A549 (cell line): ENCODE data around the gene IP6K1. TPM values are rescaled to one million over a fixed set of nuclear protein-coding genes. Genes with fewer than 3 reads are reported as not detected.
"Not testable (repeated sequence)": the region's sequence is repeated elsewhere in the genome, so short reads cannot be mapped to it uniquely, and the experiment has no call there.

Experiments used
- ATAC-seq, 2 experiments: fragments of 200-7000 bp in 1 of 2; fragments of >200 bp in 1 of 2; cut with Nextera tagmentation in 1 of 2; cut with Tn5 transposase in 1 of 2; 3 replicates each; pipeline versions ENCODE4 v1.8.0 to v1.9.1; 2018 to 2020; ENCODE audit warnings: mild to moderate bottlenecking in 1 of 2, moderate library complexity in 1 of 2
- CTCF ChIA-PET: fragments of 300-600 bp; sonication (Branson Sonifier 250); formaldehyde crosslinking; extraction: SDS; loops from one replicate; lab custom pipeline; 2021; ENCODE audit warnings: antibody characterized with exemption, inconsistent platforms; lab: Yijun Ruan, JAX
- POLR2A ChIA-PET: fragments of 350-600 bp; formaldehyde crosslinking; extraction: SDS; loops from one replicate; lab custom pipeline; 2021; ENCODE audit warnings: antibody characterized with exemption, inconsistent platforms; lab: Yijun Ruan, JAX
- DNase-seq, 2 experiments: peaks; one replicate each; pipeline versions ENCODE4 v3.0.0 to v3.0.0-alpha.2; 2011 to 2016; ENCODE audit warnings: low read depth in 1 of 2, low spot score in 1 of 2
- FAIRE-seq: peaks from 2 replicates; lab custom pipeline; 2011; peaks lifted over from hg19 to GRCh38; lab: Jason Lieb, UNC
- H3K27ac ChIP-seq, 2 experiments: fragments of >200 bp; sonication (Bioruptor Twin); formaldehyde crosslinking; 3 replicates each; pipeline ENCODE4 v1.5.1; 2016 to 2017
- H3K4me1 ChIP-seq: fragments of >200 bp; sonication (Bioruptor Twin); formaldehyde crosslinking; 3 replicates; pipeline ENCODE4 v1.6.1; 2016
- H3K4me2 ChIP-seq: fragments of >200 bp; sonication (Bioruptor Twin); formaldehyde crosslinking; 3 replicates; pipeline ENCODE4 v1.6.1; 2016
- H3K4me3 ChIP-seq: fragments of >200 bp; sonication (Bioruptor Twin); formaldehyde crosslinking; 3 replicates; pipeline ENCODE4 v1.5.1; 2016
- H3K9me3 ChIP-seq: fragments of >200 bp; sonication (Bioruptor Twin); formaldehyde crosslinking; 3 replicates; pipeline ENCODE4 v1.6.1; 2016
- CBX8 ChIP-seq: fragments of 200-600 bp; sonication (generic); IDR thresholded peaks from 2 replicates; pipeline ENCODE4 v1.6.1; 2016
- CEBPB ChIP-seq, 2 experiments: fragments of >200 bp in 1 of 2; sonication (Bioruptor Twin) in 1 of 2; formaldehyde crosslinking in 1 of 2; IDR thresholded peaks; 2 replicates each; pipeline ENCODE4 v1.6.1; 2012 to 2016
- EHF ChIP-seq: fragments of 250-450 bp; sonication (Bioruptor Pico); IDR thresholded peaks from 2 replicates; pipeline ENCODE4 v1.5.0; 2020; ENCODE audit warnings: mild to moderate bottlenecking
- EP300 ChIP-seq, 2 experiments: fragments of >200 bp; sonication (Bioruptor Twin); formaldehyde crosslinking; IDR thresholded peaks; 2 replicates in 1 of 2; 3 replicates in 1 of 2; pipeline ENCODE4 v1.6.1; 2016 to 2017
- FOSB ChIP-seq: fragments of 250-450 bp; sonication (Bioruptor Pico); IDR thresholded peaks from 2 replicates; pipeline ENCODE4 v1.5.0; 2020; ENCODE audit warnings: mild to moderate bottlenecking, moderate library complexity
- HDAC2 ChIP-seq: fragments of 200-600 bp; sonication (generic); IDR thresholded peaks from 2 replicates; pipeline ENCODE4 v1.6.1; 2016
- JUN ChIP-seq, 2 experiments: fragments of >200 bp; sonication (Bioruptor Twin); formaldehyde crosslinking; IDR thresholded peaks; 2 replicates in 1 of 2; 3 replicates in 1 of 2; pipeline ENCODE4 v1.6.1; 2016 to 2017
- KDM5A ChIP-seq: fragments of 200-600 bp; sonication (generic); IDR thresholded peaks from 2 replicates; pipeline ENCODE4 v1.6.1; 2016; ENCODE audit warnings: antibody characterized with exemption, mild to moderate bottlenecking
- MAZ ChIP-seq: fragments of 150-350 bp; IDR thresholded peaks from 2 replicates; pipeline ENCODE4 v1.6.1; 2014; ENCODE audit warnings: antibody characterized with exemption, low read depth, low read length, borderline replicate concordance
- NFE2L2 ChIP-seq: fragments of 150-350 bp; conservative IDR thresholded peaks from 2 replicates; pipeline ENCODE4 v1.6.1; 2014; ENCODE audit warnings: low read length
- NPAS2 ChIP-seq: fragments of 250-450 bp; sonication (Bioruptor Pico); IDR thresholded peaks from 2 replicates; pipeline ENCODE4 v1.8.0; 2022; ENCODE audit warnings: mild to moderate bottlenecking, moderate library complexity, borderline replicate concordance
- NR3C1 ChIP-seq: fragments of >200 bp; sonication (Bioruptor Twin); formaldehyde crosslinking; IDR thresholded peaks from 3 replicates; pipeline ENCODE4 v1.6.1; 2017
- PHF8 ChIP-seq: fragments of 200-600 bp; sonication (generic); IDR thresholded peaks from 2 replicates; pipeline ENCODE4 v1.6.1; 2016; ENCODE audit warnings: low read depth, mild to moderate bottlenecking, antibody characterized with exemption, moderate library complexity, borderline replicate concordance
- POLR2A ChIP-seq: IDR thresholded peaks from 2 replicates; pipeline ENCODE4 v1.6.1; 2012; ENCODE audit warnings: mild to moderate bottlenecking, low read length
- RNF2 ChIP-seq: fragments of 200-600 bp; sonication (generic); IDR thresholded peaks from 2 replicates; pipeline ENCODE4 v1.6.1; 2016; ENCODE audit warnings: low read depth, mild to moderate bottlenecking, antibody characterized with exemption, moderate library complexity, borderline replicate concordance
- SMC3 ChIP-seq: fragments of >200 bp; sonication (Bioruptor Twin); formaldehyde crosslinking; IDR thresholded peaks from 3 replicates; pipeline ENCODE4 v1.6.1; 2018; ENCODE audit warnings: inconsistent platforms
- SREBF2 ChIP-seq: fragments of 450-650 bp; IDR thresholded peaks from 2 replicates; pipeline ENCODE4 v1.6.1; 2014; ENCODE audit warnings: mild to moderate bottlenecking, moderate library complexity
- ZFP36 ChIP-seq: fragments of 450-650 bp; IDR thresholded peaks from 2 replicates; pipeline ENCODE4 v1.6.1; 2014; ENCODE audit warnings: borderline replicate concordance; ENCODE audit not compliant: partially characterized antibody
- WGBS: methylation state at CpG from one replicate; pipeline ENCODE4 v1.1.6; 2017; ENCODE audit errors: missing lambda C conversion rate; 5-methylcytosine and 5-hydroxymethylcytosine counted together
- polyA plus RNA-seq, 4 experiments: library from polyadenylated mRNA; depleted of rRNA in 3 of 4; stranded (reverse); fragments of >200 nt; fragmentation: RNase III in 1 of 4; extraction: RNeasy Plus Mini Kit Qiagen cat#74134 plus additional on column Dnase treatment in 1 of 4; gene quantifications; 2 replicates in 3 of 4; 3 replicates in 1 of 4; pipeline ENCODE4 v1.2.3, GENCODE V29; 2011 to 2017
- TF ChIP-seq, protein P1 (sequence below): fragments of >200 bp; sonication (Bioruptor Twin); formaldehyde crosslinking; IDR thresholded peaks from 2 replicates; pipeline ENCODE4 v1.6.1; 2016
- TF ChIP-seq, protein P2 (sequence below): fragments of >200 bp; sonication (Bioruptor Twin); formaldehyde crosslinking; IDR thresholded peaks from 3 replicates; pipeline ENCODE4 v1.5.1; 2016
- TF ChIP-seq, protein P3 (sequence below): fragments of 150-350 bp; IDR thresholded peaks from 2 replicates; pipeline ENCODE4 v1.6.1; 2014; ENCODE audit warnings: low read depth, mild to moderate bottlenecking, low read length
- TF ChIP-seq, protein P4 (sequence below): fragments of 250-450 bp; sonication (Bioruptor Pico); IDR thresholded peaks from 2 replicates; pipeline ENCODE4 v1.5.0; 2020; ENCODE audit warnings: low read depth, mild to moderate bottlenecking, moderate library complexity

IP6K1 gene
- polyA plus RNA-seq, 2 of the 4 experiments (the other 2 are of a cell fraction): 16.2 to 22.2 TPM

DNA sequence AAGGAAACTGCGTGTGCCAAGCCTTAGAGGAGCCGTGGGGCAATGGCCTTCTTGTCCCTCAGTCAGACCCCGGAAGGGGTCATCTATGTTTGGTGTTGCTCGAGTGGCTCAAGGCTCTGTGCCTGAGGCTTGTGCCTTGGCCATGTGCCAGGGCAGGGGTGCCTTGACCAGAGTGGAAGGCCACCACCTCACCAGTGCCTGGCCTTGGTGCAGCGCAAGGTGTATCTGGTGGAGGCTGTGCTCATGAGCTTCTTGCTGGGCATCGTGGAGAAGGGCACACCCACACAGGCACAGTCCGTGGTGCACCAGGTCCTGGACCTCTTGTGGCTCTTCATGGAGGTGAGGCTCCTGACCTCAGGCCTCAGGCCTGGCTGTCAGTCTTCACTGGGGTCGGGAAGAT is 86.3 kb downstream of the IP6K1 start:
- no peak for ATAC-seq
- Histone ChIP-seq H3K4me2 (no peak overlapping the region), H3K4me3 (no peak overlapping the region), H3K27ac (no peak overlapping the region), H3K4me1 (no peaks in the 10 kb centered on the region), H3K9me3 (no peaks in the 10 kb centered on the region)
- TF ChIP-seq, protein P1, sequence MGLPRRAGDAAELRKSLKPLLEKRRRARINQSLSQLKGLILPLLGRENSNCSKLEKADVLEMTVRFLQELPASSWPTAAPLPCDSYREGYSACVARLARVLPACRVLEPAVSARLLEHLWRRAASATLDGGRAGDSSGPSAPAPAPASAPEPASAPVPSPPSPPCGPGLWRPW: no peak
- TF ChIP-seq JUN (IDR thresholded peaks at IDR 0.05): no peak
- no peak for TF ChIP-seq MAZ
- no peak for TF ChIP-seq RNF2
- TF ChIP-seq PHF8: no peak
- no peak for TF ChIP-seq EP300 (IDR thresholded peaks at IDR 0.05)
- TF ChIP-seq SREBF2: no peak
- TF ChIP-seq NR3C1: no peak
- no peak for TF ChIP-seq KDM5A
- TF ChIP-seq CBX8: no peak
- TF ChIP-seq, protein P2, sequence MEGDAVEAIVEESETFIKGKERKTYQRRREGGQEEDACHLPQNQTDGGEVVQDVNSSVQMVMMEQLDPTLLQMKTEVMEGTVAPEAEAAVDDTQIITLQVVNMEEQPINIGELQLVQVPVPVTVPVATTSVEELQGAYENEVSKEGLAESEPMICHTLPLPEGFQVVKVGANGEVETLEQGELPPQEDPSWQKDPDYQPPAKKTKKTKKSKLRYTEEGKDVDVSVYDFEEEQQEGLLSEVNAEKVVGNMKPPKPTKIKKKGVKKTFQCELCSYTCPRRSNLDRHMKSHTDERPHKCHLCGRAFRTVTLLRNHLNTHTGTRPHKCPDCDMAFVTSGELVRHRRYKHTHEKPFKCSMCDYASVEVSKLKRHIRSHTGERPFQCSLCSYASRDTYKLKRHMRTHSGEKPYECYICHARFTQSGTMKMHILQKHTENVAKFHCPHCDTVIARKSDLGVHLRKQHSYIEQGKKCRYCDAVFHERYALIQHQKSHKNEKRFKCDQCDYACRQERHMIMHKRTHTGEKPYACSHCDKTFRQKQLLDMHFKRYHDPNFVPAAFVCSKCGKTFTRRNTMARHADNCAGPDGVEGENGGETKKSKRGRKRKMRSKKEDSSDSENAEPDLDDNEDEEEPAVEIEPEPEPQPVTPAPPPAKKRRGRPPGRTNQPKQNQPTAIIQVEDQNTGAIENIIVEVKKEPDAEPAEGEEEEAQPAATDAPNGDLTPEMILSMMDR: no peak
- TF ChIP-seq FOSB (CRISPR knock-in tag): no peak
- no peak for TF ChIP-seq NFE2L2
- no peak for TF ChIP-seq NPAS2 (CRISPR knock-in tag)
- no peak for TF ChIP-seq ZFP36
- POLR2A ChIA-PET: no interaction called here
- no peak for FAIRE-seq
- 92% methylated on average over 2 of the region's 8 CpGs for WGBS
- CTCF ChIA-PET: interaction anchor here (0.6 to 5.0 kb wide), 4 partner anchors 11 to 203 kb away, joined by 4 to 44 read pairs (median 8); partner anchors contain the start of genes MST1 and RNF123
- no peak for DNase-seq

DNA sequence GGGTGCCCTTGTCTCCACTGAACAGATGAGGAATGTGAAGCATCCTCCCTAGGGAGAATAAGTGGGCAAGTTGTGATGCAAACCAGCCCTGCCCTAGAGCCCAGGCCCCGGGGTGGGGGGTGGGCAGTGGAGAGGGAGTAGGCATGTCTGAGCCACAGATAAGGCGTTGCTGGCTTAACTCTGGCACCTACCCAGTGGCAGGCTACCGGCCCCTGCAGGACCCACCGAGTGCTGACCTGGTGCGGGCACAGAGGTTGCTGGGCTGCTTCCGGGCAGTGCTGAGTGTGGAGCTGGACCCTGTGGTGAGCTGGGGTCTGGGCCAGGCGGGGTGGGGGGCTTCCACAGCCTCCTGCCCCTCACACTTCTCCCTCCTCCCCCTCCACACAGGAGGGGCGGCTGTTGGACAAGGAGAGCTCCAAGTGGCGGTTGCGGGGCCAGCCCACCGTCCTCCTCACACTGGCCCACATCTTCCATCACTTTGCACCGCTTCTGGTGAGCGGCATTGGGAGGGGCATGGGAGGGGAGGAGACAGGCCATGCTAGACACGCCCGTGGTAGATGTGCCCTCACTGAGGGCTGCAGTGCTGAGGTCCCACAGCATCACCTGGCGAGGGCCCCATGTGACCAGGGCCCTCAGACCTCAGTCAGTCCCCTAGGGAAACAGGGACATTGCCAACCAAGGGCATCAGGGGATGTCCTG is 86.9 kb downstream of the IP6K1 start:
- no peak for DNase-seq
- Histone ChIP-seq H3K4me1 (no peaks in the 10 kb centered on the region), H3K27ac (no peak overlapping the region), H3K4me3 (no peak overlapping the region), H3K4me2 (no peak overlapping the region), H3K9me3 (no peaks in the 10 kb centered on the region)
- ATAC-seq: no peak
- no CpG with 5 or more reads among the region's 16 CpGs for WGBS
- CTCF ChIA-PET: interaction anchor here (0.6 to 3.5 kb wide), 5 partner anchors 9 to 202 kb away, joined by 3 to 12 read pairs (median 4); partner anchors contain the start of genes MST1 and RNF123
- POLR2A ChIA-PET: no interaction called here
- TF ChIP-seq FOSB (CRISPR knock-in tag) (no peak), SMC3 (no peak), POLR2A (no peak), HDAC2 (no peak), EHF (CRISPR knock-in tag) (no peak), CEBPB (IDR thresholded peaks at IDR 0.05) (no peak)
- TF ChIP-seq, protein P3, sequence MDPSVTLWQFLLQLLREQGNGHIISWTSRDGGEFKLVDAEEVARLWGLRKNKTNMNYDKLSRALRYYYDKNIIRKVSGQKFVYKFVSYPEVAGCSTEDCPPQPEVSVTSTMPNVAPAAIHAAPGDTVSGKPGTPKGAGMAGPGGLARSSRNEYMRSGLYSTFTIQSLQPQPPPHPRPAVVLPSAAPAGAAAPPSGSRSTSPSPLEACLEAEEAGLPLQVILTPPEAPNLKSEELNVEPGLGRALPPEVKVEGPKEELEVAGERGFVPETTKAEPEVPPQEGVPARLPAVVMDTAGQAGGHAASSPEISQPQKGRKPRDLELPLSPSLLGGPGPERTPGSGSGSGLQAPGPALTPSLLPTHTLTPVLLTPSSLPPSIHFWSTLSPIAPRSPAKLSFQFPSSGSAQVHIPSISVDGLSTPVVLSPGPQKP: no peak
- TF ChIP-seq, protein P4, sequence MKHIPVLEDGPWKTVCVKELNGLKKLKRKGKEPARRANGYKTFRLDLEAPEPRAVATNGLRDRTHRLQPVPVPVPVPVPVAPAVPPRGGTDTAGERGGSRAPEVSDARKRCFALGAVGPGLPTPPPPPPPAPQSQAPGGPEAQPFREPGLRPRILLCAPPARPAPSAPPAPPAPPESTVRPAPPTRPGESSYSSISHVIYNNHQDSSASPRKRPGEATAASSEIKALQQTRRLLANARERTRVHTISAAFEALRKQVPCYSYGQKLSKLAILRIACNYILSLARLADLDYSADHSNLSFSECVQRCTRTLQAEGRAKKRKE (CRISPR knock-in tag): no peak
- FAIRE-seq: no peak

DNA sequence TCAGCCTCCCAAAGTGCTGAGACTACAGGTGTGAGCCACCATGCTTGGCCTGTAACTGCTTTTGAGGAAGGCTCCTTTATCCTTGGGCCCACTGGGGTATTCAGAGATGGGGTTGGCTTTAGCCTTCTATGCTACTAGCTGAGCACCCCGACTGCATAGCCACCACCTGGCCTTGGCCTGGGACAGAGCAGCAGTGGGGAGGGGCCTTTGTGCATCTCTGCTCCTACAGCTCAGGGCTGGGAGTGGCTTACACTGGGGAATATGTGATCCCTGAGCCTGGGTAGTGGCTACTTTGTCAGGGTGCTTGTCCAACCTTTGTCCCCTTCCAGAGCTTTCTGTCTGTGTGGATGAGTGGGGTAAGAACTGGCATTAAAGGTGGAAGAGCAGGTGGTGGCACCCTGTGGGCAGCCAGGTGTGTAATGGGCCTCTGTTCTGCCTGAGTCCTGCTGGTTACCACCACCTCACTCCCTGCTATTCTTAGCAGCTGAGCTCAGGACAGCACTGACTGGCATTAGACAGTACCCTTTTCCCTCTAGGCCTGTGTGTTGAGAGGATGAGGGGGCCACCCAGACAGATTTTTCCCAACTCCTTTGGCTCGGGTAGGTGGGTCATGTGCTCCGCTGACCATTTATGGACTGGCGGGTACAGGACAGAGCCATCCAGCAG is 90.9 kb downstream of the IP6K1 start:
- whole genome bisulfite sequencing: 73% methylated on average over 3 of the region's 4 CpGs
- CTCF ChIA-PET: interaction anchor here (1.2 to 2.9 kb wide), 2 partner anchors 18 to 144 kb away, joined by 3 to 9 read pairs; no protein-coding TSS in a partner anchor
- H3K4me2 ChIP-seq, H3K27ac ChIP-seq, H3K4me3 ChIP-seq, POLR2A ChIA-PET, H3K9me3 ChIP-seq, FAIRE-seq, ATAC-seq, DNase-seq, H3K4me1 ChIP-seq: not testable (repeated sequence)

DNA sequence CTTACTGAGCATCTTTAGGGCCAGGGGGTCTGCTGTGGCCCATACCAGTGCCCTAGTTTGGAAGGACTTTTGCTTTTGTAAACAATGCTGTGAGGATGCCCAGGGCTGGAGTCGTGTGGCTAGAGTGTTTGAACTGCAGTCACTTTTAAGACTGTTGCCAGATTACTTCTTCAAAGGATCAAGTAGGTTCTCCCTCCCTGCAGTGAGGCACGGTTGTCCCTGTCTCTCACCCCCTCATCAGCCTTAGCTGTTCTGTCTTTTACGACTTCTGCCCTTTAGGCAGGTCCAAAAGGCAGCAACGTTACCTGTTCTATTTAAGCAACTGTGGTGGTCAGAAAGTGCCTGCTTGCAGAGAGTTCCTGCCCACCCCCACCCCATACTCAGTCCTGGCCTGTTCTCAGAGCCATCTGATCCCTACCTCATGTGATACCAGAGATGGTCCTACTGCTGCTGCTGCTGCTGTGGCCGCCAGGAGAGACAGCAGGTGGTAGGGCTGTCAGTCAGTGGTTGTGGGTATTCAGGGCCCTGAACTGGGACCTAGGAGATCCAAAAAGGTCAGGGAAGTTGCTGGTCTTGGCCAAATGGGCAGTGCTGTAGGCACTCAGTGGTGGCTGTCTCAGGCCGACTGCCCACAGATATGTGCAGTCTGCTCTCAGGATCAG is 91.8 kb downstream of the IP6K1 start:
- ATAC-seq, H3K27ac ChIP-seq, POLR2A ChIA-PET, H3K4me1 ChIP-seq, FAIRE-seq, DNase-seq, H3K4me3 ChIP-seq, H3K9me3 ChIP-seq, H3K4me2 ChIP-seq: not testable (repeated sequence)
- 66% methylated on average over 5 of the region's 6 CpGs for WGBS
- CTCF ChIA-PET: interaction anchor here (1.2 kb wide), 1 partner anchor 17 kb away, joined by 3 read pairs; no protein-coding TSS in a partner anchor

DNA sequence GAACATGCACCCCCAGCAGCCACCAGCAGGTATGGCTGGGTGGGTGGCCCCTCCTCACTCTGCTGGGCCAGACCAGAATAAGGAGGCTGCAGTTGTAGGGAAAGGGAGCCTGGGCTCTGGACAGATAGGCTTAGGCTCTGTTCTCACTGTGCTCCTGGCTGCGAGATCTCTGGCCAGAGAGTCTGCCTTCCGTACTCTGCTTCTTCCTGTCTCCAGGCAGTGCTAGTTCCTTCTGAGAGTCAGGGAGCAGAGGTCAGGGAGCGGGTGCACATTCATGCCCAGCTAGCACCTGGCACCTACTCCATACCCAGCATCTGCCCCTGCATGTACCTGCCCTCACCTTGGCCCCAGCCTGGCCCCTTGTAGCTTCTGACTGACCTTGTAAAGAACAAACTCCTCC is 94.9 kb downstream of the IP6K1 start:
- not testable (repeated sequence) for ATAC-seq, H3K4me1 ChIP-seq, H3K4me2 ChIP-seq, FAIRE-seq, H3K9me3 ChIP-seq, DNase-seq, H3K4me3 ChIP-seq, H3K27ac ChIP-seq
- CTCF ChIA-PET: interaction anchor here (2.9 kb wide), 1 partner anchor 152 kb away, joined by 13 read pairs; no protein-coding TSS in a partner anchor
- WGBS: 100% methylated on average over 3 of the region's 3 CpGs
- POLR2A ChIA-PET: interaction anchor here (0.6 kb wide), 1 partner anchor 595 kb away, joined by 4 read pairs; no protein-coding TSS in a partner anchor
